RWPE1 (cell line): ENCODE data around the gene SMOC2.

ENCODE experiments used
- CTCF ChIA-PET: fragments of 350-600 bp; sonication (Branson Sonifier 250); formaldehyde crosslinking; extraction: SDS; loops from one replicate; lab custom pipeline; 2021; lab: Yijun Ruan, JAX
- POLR2A ChIA-PET: fragments of 400-600 bp; formaldehyde crosslinking; extraction: SDS; loops from one replicate; lab custom pipeline; 2020; ENCODE audit warnings: antibody characterized with exemption; ENCODE audit not compliant: low non-redundant PET; lab: Yijun Ruan, JAX
- DNase-seq: peaks from one replicate; pipeline ENCODE4 v3.0.0; 2012; ENCODE audit warnings: low spot score
- H3K27ac ChIP-seq: fragments of 450-650 bp; 2 replicates; pipeline ENCODE4 v1.5.1; 2017
- CTCF ChIP-seq: fragments of 450-650 bp; conservative IDR thresholded peaks from 2 replicates; pipeline ENCODE4 v1.5.1; 2017; ENCODE audit warnings: low read depth, mild to moderate bottlenecking

Gene SMOC2

GRCh38 chr6:168508903-168509302 lies 67.9 kb downstream of the SMOC2 start:
- no peak for TF ChIP-seq CTCF
- ChIA-PET POLR2A (no interaction called here), CTCF (no interaction called here)
- DNase-seq, result no peak
- no peak overlapping the region for H3K27ac ChIP-seq

- ChIA-PET CTCF (no interaction called here), POLR2A (no interaction called here)
- TF ChIP-seq CTCF, result no peak
- H3K27ac ChIP-seq, result no peak overlapping the region
- DNase-seq, result no peak
These were observed 72.8 kb downstream of the SMOC2 start for GRCh38 chr6:168513766-168514165.

- no peak overlapping the region for H3K27ac ChIP-seq
- ChIA-PET POLR2A (no interaction called here), CTCF (no interaction called here)
- no peak for TF ChIP-seq CTCF
- DNase-seq, result no peak
These were observed 73.2 kb downstream of the SMOC2 start for GRCh38 chr6:168514216-168514615.

- no peak for TF ChIP-seq CTCF
- DNase-seq, result no peak
- ChIA-PET POLR2A (no interaction called here), CTCF (no interaction called here)
- no peak overlapping the region for H3K27ac ChIP-seq
These were observed 74.4 kb downstream of the SMOC2 start for GRCh38 chr6:168515376-168515775.

GRCh38 chr6:168516944-168517741 lies 76.2 kb downstream of the SMOC2 start:
- H3K27ac ChIP-seq, result no peak overlapping the region
- POLR2A ChIA-PET, result no interaction called here
- DNase-seq, result no peak
- CTCF ChIA-PET, result no interaction called here
- TF ChIP-seq CTCF, result no peak

- ChIA-PET POLR2A (no interaction called here), CTCF (no interaction called here)
- DNase-seq, result no peak
- no peak overlapping the region for H3K27ac ChIP-seq
- TF ChIP-seq CTCF, result no peak
These were observed 76.9 kb downstream of the SMOC2 start for GRCh38 chr6:168517742-168518347.
